Parathyroid adenoma (tissue), 2 donors: Measurements from ENCODE around the gene COG7.

ENCODE experiments used
- H2AFZ ChIP-seq: fragments of 300-600 bp; sonication (generic); one replicate; pipeline ENCODE4 v1.7.0; 2017; ENCODE audit warnings: antibody characterized with exemption, mild to moderate bottlenecking
- H3K27ac ChIP-seq: fragments of 300-600 bp; sonication (generic); one replicate; pipeline ENCODE4 v1.7.0; 2017
- H3K27me3 ChIP-seq: fragments of 300-600 bp; sonication (generic); one replicate; pipeline ENCODE4 v1.7.0; 2017; ENCODE audit warnings: low read length; ENCODE audit not compliant: control insufficient read depth, insufficient read depth
- H3K36me3 ChIP-seq: fragments of 300-600 bp; sonication (generic); one replicate; pipeline ENCODE4 v1.7.0; 2017; ENCODE audit warnings: low read length; ENCODE audit not compliant: control insufficient read depth, insufficient read depth
- H3K4me1 ChIP-seq: fragments of 300-600 bp; sonication (generic); one replicate; pipeline ENCODE4 v1.7.0; 2017; ENCODE audit warnings: control low read depth
- H3K4me2 ChIP-seq: fragments of 300-600 bp; sonication (generic); one replicate; pipeline ENCODE4 v1.7.0; 2017; ENCODE audit warnings: low read length
- H3K4me3 ChIP-seq: fragments of 300-600 bp; sonication (generic); one replicate; pipeline ENCODE4 v1.7.0; 2017; ENCODE audit warnings: low read depth, low read length
- H3K79me2 ChIP-seq: fragments of 300-600 bp; sonication (generic); one replicate; pipeline ENCODE4 v1.7.0; 2017; ENCODE audit warnings: control low read depth
- H3K9ac ChIP-seq: fragments of 300-600 bp; sonication (generic); one replicate; pipeline ENCODE4 v1.7.0; 2017; ENCODE audit warnings: mild to moderate bottlenecking
- H3K9me3 ChIP-seq: fragments of 300-600 bp; sonication (generic); one replicate; pipeline ENCODE4 v1.7.0; 2017; ENCODE audit warnings: low read length; ENCODE audit not compliant: control insufficient read depth
- TF ChIP-seq, protein P1 (sequence below): fragments of 300-600 bp; sonication (generic); IDR thresholded peaks from one replicate; pipeline ENCODE4 v1.7.0; 2017; ENCODE audit warnings: antibody characterized with exemption, mild to moderate bottlenecking
- donor health status: primary hyperparathyroidism.

COG7 gene

DNA sequence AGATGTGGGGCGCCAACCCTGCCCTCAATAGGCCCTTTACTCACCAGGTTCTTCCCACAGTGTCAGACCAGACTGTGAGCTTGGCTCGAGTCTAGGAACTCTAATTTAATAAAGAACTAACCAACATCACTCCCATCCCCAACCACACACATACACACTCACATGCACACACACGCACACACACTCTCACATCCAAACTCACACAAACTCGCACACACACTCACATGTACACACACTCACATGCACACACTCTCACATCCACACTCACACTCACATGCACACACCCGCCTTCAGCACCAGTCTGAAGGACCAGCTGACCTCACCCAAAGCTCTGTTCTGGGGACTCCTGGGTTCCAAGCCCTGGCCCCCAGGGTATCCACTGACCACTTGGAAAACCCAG is 63.8 kb downstream of the COG7 start:
- Histone ChIP-seq H2AFZ (no peak overlapping the region), H3K36me3 (no peaks in the 10 kb centered on the region), H3K27me3 (no peaks in the 10 kb centered on the region), H3K4me1 (no peaks in the 10 kb centered on the region), H3K79me2 (no peaks in the 10 kb centered on the region), H3K9ac (no peak overlapping the region), H3K4me3 (no peak overlapping the region), H3K9me3 (no peaks in the 10 kb centered on the region), H3K27ac (no peak overlapping the region), H3K4me2 (no peak overlapping the region)
- TF ChIP-seq, protein P1, sequence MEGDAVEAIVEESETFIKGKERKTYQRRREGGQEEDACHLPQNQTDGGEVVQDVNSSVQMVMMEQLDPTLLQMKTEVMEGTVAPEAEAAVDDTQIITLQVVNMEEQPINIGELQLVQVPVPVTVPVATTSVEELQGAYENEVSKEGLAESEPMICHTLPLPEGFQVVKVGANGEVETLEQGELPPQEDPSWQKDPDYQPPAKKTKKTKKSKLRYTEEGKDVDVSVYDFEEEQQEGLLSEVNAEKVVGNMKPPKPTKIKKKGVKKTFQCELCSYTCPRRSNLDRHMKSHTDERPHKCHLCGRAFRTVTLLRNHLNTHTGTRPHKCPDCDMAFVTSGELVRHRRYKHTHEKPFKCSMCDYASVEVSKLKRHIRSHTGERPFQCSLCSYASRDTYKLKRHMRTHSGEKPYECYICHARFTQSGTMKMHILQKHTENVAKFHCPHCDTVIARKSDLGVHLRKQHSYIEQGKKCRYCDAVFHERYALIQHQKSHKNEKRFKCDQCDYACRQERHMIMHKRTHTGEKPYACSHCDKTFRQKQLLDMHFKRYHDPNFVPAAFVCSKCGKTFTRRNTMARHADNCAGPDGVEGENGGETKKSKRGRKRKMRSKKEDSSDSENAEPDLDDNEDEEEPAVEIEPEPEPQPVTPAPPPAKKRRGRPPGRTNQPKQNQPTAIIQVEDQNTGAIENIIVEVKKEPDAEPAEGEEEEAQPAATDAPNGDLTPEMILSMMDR, result no peak

DNA sequence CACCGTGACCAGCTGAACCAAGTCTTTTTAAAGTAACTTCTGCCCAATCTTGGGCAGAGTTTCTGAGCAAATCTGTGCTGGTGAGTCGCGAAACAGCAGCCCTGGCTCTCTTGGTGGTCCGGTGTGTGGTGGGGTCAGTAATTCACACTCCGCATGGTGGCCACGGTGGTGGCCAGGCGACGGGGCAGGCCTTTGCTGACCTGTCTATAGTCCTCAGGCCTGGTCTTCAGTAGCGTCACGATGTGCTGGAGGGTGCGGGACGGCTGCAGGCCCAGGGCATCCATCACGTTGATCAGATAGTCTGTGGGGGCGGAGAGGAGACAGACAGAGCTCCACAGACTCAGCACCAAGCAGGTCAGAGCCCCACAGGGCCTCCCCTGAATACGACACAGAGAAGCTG is 64.2 kb downstream of the COG7 start:
- no peaks in the 10 kb centered on the region for H3K9me3 ChIP-seq
- H2AFZ ChIP-seq, result no peak overlapping the region
- H3K36me3 ChIP-seq, result no peaks in the 10 kb centered on the region
- H3K4me2 ChIP-seq, result no peak overlapping the region
- no peak overlapping the region for H3K9ac ChIP-seq
- no peaks in the 10 kb centered on the region for H3K27me3 ChIP-seq
- TF ChIP-seq, protein P1, result no peak
- no peak overlapping the region for H3K4me3 ChIP-seq
- H3K4me1 ChIP-seq, result no peaks in the 10 kb centered on the region
- H3K79me2 ChIP-seq, result no peaks in the 10 kb centered on the region
- H3K27ac ChIP-seq, result no peak overlapping the region

- Histone ChIP-seq H3K79me2 (no peaks in the 10 kb centered on the region), H3K4me1 (no peaks in the 10 kb centered on the region), H3K27ac (no peak overlapping the region), H2AFZ (no peak overlapping the region), H3K4me2 (no peak overlapping the region), H3K9me3 (no peaks in the 10 kb centered on the region), H3K36me3 (no peaks in the 10 kb centered on the region), H3K9ac (no peak overlapping the region), H3K27me3 (no peaks in the 10 kb centered on the region), H3K4me3 (no peak overlapping the region)
- TF ChIP-seq, protein P1, result no peak
Measured at GRCh38 chr16:23387666-23388065, 65.3 kb downstream of the COG7 start.

DNA sequence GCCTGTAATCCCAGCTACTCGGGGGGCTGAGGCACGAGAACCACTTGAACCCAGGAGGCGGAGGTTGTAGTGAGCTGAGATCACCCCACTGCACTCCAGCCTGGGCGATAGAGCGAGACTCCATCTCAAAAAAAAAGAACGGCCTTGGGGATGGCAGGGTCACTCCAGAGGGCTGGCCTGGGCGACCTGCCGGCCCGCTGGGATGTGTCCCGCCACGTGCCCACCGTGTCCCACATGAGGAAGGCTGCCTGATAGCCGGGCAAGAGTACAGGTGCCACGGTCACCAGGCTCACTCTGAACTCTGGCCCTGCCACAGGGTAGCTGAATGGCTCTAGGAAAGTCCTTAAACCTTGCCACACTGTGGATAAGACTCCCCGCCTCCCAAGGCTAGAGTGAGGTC is 67.5 kb downstream of the COG7 start:
- H3K27ac ChIP-seq, result no peak overlapping the region
- no peaks in the 10 kb centered on the region for H3K36me3 ChIP-seq
- TF ChIP-seq, protein P1, result no peak
- H3K79me2 ChIP-seq, result no peaks in the 10 kb centered on the region
- no peak overlapping the region for H2AFZ ChIP-seq
- H3K4me3 ChIP-seq, result no peak overlapping the region
- H3K9me3 ChIP-seq, result no peaks in the 10 kb centered on the region
- peaks cover 3% of the 10 kb centered on the region for H3K4me1 ChIP-seq
- H3K9ac ChIP-seq, result no peak overlapping the region
- no peaks in the 10 kb centered on the region for H3K27me3 ChIP-seq
- H3K4me2 ChIP-seq, result no peak overlapping the region

DNA sequence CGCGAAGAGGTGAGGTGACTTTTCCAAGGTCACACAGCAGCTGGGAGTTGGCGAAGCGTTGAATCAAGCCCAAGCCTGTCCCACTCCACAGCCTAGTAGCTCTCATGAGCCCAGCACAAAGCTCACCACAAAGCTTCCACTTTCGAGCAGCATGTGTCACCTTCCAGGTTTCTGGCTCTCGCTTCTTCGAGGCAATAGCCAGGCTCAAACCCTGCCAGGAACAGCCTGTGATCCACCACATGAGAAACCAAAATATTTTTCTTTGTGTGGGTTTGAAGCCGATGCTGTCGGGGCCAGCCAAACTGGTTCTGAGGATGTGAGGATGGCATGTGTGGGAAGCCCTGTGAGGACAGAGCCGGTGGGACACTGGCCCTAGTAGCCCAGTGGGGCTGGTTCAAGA is 68.1 kb downstream of the COG7 start:
- Histone ChIP-seq H3K79me2 (no peaks in the 10 kb centered on the region), H3K36me3 (no peaks in the 10 kb centered on the region), H3K4me3 (no peak overlapping the region), H3K27ac (no peak overlapping the region), H3K9ac (no peak overlapping the region), H3K27me3 (no peaks in the 10 kb centered on the region), H3K4me2 (no peak overlapping the region), H3K4me1 (peaks cover 3% of the 10 kb centered on the region), H3K9me3 (no peaks in the 10 kb centered on the region), H2AFZ (no peak overlapping the region)
- TF ChIP-seq, protein P1, result no peak
